GM19455 (cell line): ENCODE measurements around the gene CEP295NL.
"Not testable (repeated sequence)": the region's sequence is repeated elsewhere in the genome, so short reads cannot be mapped to it uniquely, and the experiment has no call there.

ENCODE experiments used
- ATAC-seq: cut with Tn5 transposase; IDR thresholded peaks from one replicate; pipeline ENCODE4 v1.9.1; 2021; ENCODE audit not compliant: unreplicated experiment

The CEP295NL gene

DNA sequence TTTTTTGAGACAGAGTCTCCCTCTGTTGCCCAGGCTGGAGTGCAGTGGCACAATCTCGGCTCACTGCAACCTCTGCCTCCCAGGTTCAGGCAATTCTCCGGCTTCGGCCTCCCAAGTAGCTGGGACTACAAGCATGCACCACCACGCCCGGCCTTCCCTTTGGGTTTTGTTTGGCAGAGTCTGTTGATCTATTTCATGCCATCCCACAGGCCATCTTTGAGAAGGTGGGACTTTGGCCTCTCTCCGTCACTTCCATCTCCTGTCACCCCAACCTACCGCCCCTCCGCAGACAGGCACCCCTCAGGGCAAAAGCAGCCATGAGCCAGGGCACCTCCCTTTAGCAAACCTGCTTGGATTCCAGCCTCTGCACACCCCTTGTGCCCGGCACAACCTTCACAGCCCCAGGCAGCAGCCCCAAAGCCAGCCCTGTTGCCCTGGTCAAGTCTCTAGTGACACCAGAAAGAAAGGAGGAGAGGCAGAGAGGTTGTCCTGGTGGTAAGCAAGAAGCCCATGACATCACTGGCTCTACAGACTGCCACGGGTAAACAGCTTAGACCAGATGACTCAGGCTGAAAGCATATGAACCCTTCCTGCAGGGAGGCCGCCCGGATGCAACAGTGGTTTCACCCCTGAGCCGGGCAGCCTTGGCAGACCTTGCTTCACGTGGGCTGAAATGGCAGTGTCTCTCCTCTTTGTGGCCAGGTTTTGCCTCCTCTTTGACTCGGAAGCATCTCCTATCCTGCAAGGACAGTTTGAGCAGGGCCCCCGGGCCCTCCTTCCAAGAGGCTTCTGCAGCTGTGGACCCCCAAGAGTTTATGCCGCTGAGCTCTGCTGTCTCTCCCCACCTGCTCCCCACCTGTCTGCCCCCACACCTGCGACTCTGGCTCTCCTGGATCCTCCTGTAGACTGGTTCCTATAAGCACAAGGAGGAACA lies 30.3 kb upstream of the CEP295NL start:
- no peak for ATAC-seq

DNA sequence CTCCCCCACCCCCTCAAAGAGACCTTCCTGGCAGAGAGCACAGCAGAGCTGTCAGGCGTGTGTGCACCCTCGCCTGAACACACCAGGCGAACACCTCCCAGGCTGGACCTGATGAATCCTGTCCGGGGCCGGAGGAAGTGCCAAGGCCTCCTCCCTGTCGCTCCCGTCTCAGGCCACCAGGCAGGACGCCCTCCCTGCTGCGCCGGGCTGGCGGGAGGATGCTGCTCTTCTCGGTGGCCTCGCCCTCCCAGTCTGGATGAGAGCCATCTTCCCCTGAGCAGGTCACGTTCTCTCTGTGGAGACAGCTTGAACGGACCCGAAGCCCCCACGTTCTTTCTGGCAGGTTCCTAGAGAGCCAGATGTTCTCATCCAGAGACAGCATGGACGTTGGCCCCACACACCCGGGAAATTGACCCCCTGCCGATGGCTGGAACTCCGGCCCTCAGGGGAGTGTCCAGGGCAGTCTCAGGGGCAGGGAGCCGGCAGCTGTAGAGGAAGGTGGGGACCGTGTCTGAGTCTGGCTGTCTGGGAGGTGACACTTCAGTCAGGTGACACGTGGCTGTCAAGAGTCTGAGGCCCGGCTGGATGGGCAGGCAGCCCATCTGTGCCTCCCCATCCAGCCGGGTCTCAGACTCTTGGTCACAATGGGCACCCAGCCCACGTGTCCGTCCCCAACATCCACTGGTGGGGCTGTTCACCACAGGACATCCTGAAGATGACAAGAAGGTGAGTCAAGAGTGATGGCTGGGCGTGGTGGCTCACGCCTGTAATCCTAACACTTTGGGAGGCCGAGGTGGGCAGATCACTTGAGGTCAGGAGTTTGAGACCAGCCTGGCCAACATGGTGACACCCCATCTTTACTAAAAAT lies 27.1 kb upstream of the CEP295NL start:
- ATAC-seq: no peak

- no peak for ATAC-seq
Observed at GRCh38 chr17:78925662-78926555, 22.9 kb upstream of the CEP295NL start.

DNA sequence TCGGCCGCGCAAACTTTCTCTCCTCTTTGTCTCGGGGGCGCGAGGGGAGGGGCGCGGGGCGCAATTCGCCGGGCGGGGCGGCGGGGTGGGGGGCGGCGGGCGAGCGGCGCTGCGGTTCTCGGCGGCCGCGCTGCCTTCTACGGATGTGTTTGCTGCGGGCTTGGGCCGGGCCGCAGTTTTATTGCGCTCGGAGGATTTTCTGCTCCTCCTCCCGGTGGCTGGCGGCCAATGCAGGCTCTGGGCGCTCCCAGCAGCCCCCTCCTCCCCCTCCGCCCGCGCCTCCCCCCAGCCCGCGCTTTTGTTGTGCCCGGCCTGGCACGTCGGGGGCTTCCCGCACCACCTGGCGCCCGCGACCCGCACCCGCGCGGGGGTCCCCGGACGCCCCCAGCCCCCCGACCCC lies 22.2 kb upstream of the CEP295NL start, which contains the start of gene TIMP2:
TIMP2 (minus strand) TSS at position 154 of the 400 bp plus-strand sequence. CDS start 299 bp downstream, outside the sequence.
- ATAC-seq: no peak

- ATAC-seq: no peak
Observed at GRCh38 chr17:78924481-78925151, 21.6 kb upstream of the CEP295NL start.

DNA sequence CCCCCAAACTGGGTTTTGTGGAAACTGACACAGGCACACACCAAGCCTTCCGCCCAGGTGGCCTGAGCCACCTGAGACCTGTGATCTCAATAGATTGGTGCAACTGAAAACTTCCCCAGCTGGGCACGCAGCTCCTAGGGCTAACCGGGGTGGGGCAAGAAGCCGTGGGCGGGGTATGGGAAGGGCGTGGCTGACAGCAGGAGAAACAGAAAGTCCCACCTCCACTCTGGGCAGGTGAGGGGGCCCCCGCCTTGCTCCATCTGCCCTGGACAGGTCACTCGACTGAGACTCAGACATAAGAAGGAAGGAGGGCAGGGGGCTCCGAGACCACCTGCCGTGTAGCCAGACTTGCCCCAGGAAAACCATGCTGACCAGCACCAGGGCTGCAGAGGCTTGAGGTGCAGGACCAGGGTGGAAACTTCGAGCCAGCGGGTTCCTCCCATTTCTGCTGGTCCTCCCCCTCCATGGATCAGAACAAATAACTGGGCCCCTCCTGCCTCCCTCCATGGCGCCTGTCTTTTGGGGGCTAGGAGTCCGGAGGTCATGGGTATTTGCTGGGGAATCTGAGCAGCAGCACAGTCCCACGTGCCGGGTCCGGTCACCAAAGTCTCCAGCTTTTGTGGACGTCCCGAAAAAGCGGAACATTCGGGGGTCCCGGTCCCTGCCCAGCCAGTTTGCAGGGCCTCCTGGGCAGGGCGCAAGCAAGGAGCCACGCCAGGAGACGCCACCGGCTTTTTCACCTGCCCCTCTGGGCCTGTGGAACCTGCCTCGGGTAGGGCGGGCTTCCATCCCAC lies 20.9 kb upstream of the CEP295NL start:
- no peak for ATAC-seq

DNA sequence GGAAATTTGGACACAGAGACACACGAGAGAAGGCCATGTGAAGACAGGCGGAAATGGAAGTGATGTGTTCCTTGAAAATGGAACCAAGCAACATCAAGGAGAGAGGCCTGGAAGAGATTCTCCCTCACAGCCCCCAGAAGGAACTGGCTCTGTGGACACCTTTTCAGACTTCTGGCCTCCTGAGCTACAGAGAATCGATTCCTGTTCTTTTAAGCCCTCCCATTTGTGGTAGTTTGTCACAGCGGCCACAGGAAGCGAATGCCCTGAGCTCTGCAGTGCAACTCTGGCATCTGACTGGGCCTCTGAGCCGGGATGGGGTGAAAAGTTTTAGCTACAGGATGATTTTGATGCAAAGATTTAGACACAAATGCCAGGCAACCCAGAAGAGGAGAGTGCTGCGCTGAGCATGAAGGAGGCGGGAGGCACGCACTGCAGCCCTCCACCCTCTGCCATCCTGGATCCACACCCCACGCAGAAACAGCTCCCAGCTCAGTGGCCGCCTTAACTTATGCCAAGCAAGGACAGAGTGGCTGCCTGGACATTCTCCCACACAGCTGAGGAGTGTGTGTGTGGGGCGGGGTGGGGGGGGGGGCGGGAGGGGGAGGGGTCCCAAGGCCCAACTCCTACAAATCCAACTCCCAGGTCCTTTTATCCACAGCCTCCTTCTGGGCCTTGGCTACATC lies 20.0 kb upstream of the CEP295NL start:
- no peak for ATAC-seq

DNA sequence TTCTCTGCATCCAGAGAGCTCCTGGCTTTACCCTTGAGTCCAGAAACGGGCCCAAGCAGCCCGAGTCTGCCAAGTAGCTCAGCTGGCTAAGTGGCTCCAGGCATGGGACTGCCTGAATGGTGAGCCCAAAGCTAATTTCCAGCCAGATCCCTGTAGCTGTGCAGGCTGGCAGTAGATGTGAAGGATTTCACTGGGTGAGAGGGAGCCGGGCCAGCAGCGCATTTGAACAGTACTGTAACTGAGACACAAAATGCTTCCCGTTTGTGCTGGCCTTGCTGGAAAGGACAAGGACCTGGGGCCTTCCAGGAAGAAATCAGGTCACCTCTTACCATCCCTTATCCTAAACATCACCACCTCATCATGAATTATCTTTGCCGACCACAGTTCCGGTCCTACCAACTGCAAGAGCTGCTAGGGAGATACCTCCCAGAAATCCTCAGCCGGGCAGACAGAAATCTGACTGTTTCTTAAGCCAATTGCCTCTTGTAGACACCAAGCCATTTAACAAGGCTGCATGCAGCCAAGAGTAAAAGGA lies 18.5 kb upstream of the CEP295NL start:
- ATAC-seq: no peak

- no peak for ATAC-seq
Observed at GRCh38 chr17:78920528-78920927, 17.5 kb upstream of the CEP295NL start.

DNA sequence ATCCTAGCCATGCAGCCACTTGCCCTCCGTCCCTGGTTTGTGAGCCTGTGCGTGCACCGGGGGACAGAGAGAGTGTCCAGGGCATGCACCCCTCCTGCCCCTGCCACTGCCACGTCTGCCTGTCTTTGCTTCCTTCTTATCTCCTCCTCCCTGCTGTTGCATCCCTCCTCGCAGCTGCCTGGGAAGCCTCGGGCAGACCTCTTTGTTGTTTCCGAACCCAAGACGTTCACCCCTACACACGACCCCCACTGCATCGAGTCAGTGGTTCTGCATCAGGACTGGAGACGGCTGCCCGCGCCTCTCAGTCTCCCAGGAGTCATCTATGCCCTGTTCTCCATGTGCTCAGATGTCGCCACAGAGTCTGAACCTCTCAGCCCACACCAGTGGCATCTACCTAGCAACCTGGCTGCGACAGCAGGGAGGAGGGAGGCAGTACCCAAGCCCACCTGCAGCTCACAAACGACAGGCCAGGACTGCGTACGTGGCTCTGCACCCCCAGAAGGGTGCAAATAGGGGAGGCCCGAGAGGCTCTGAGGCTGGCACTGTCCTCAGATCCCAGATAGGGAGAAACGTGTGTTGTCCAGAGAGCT lies 17.0 kb upstream of the CEP295NL start:
- ATAC-seq: no peak

GRCh38 chr17:78918979-78919378 lies 16.0 kb upstream of the CEP295NL start:
- ATAC-seq: no peak

DNA sequence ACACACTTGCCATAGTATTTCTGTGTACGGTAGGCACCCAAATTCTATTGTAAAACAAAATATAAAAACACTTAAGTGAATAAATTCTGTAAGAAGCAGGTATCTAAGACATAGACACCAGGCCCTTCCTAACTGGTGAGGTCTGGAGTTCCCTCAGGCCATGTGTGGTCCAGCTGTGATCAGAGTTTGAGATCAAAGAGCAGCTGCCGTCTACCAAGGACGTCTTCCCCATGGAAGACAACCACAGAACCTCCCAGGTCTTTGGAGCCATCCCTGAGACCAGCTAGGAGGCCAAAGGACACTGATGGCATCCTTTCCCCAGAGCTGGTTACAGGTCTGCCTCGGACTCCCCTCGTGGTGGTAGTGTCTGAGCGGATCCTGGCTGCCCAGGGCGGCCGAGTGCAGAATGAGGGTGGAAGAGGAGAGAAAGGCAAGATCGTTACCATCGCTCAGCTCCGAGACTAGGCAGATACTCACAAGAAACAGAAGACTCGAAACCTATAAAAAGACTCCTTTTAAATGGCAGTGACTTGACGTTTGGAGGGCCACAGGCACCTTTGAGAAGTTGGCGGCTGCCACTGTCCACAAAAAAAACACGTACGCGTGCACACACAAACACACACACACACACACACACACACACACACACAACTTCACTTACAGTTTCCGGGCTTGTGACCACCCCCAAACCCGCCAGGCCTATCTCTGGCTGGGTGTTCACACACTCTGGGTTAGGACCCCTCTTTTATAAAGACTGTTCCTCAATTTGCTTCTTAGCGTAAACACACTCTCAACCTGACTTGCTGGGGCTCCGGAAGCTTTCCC lies 14.7 kb upstream of the CEP295NL start:
- ATAC-seq: no peak

DNA sequence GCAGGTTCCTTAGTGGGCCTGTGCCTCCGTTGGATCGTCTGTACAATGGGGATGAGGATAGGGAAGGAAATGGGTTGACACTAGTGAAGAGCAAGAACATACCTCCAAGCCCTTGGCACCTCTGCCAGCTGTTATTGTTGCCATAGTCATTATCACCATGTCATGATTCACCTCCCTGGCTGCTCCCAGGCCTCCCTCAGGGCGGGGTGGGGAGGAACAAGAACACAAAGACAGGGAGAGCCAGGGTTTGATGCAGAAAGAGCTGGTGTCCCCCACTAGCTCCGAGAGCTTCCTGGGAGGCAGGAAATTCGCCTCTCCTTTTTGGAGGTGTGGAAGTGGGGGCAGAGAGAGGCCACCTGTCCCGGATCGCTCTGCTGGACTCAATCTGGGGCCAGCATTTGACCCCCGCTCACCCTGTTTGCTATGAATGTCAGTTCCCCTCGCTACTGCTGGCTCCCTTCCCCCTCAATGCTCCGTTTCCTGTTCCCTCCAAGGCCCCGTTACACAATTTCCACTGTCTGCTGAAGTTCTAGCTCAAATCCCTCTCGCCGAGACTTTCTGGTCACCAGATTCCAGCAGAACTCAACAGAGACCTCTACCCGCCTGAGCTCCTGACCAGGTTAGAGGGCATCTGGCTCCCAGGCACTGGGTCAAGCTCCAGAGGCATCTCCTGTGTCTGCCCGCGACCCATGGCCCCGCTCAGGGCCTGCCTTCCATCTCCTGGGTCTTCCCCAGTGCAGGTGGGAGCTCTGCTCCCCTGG lies 13.1 kb upstream of the CEP295NL start:
- ATAC-seq: no peak

DNA sequence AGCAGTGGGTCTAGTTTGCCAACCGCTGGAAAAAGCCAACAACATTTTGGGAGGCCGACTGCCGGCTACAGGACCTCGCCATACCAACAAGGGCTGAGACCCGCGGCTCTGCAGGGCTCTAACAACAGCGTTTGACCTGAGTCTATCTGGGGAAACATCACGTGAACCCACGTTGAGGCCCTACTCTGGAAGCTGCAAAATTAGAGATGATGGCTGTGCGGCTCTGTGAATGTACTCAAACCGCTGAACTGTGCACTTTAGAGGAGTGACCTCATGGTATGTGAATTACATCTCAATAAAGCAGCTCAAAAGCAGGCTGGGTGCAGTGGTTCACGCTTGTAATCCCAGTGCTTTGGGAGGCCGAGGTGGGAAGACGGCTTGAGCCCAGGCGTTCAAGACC lies 10.1 kb upstream of the CEP295NL start:
- no peak for ATAC-seq

DNA sequence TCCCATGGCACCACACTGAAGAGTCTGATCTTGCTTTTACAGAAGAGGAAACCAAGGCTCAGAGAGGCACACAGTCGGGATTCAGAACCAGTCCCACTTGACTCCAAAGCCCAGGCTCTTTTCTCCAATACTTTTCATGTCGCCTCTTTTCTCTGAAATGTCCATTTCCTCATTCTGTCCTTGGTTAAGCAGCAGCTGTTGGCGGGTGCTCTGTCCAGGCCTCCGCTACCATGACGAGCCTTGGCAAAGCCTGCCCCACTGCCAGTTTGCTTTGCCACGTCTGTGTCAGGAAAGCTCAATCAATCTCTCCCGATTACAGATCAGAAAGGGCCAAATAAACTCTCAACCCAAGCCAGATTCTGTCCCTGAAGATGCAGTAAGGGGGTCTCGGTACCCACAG lies 9.1 kb upstream of the CEP295NL start:
- ATAC-seq: no peak

GRCh38 chr17:78911543-78911942 lies 8.5 kb upstream of the CEP295NL start:
- ATAC-seq: not testable (repeated sequence)
